Neural cell (in vitro differentiated cells): ENCODE results near the gene CYP4F3.

Experiments
- EP300 ChIP-seq: fragments of 450-650 bp; conservative IDR thresholded peaks from 2 replicates; pipeline ENCODE4 v1.6.1; 2014; ENCODE audit warnings: antibody characterized with exemption, mild to moderate bottlenecking, moderate library complexity; ENCODE audit not compliant: poor library complexity, severe bottlenecking
- EZH2 ChIP-seq: fragments of 200-600, 300-800 bp; shearing (Covaris generic), sonication (generic); IDR thresholded peaks from 2 replicates; pipeline ENCODE4 v1.6.1; 2014; ENCODE audit warnings: antibody characterized with exemption, low read length, borderline replicate concordance, mild to moderate bottlenecking; ENCODE audit not compliant: insufficient read depth, poor library complexity, severe bottlenecking
- MXI1 ChIP-seq: fragments of 450-650 bp; conservative IDR thresholded peaks from 2 replicates; pipeline ENCODE4 v1.6.1; 2014; ENCODE audit warnings: antibody characterized with exemption, mild to moderate bottlenecking; ENCODE audit not compliant: poor library complexity, severe bottlenecking
- POLR2AphosphoS5 ChIP-seq: IDR thresholded peaks from 2 replicates; pipeline ENCODE4 v1.6.1; 2012
- RAD21 ChIP-seq: fragments of 450-650 bp; conservative IDR thresholded peaks from 2 replicates; pipeline ENCODE4 v1.6.1; 2014; ENCODE audit warnings: antibody characterized with exemption, mild to moderate bottlenecking, moderate library complexity
- REST ChIP-seq: IDR thresholded peaks from 2 replicates; pipeline ENCODE4 v1.6.1; 2012; ENCODE audit warnings: borderline replicate concordance
- TAF1 ChIP-seq: IDR thresholded peaks from 2 replicates; pipeline ENCODE4 v1.6.1; 2012; ENCODE audit warnings: low read depth
- TF ChIP-seq, protein P1 (sequence below): fragments of 450-650 bp; IDR thresholded peaks from 2 replicates; pipeline ENCODE4 v1.5.1; 2014; ENCODE audit warnings: antibody characterized with exemption, mild to moderate bottlenecking, moderate library complexity; ENCODE audit not compliant: poor library complexity, severe bottlenecking

DNA sequence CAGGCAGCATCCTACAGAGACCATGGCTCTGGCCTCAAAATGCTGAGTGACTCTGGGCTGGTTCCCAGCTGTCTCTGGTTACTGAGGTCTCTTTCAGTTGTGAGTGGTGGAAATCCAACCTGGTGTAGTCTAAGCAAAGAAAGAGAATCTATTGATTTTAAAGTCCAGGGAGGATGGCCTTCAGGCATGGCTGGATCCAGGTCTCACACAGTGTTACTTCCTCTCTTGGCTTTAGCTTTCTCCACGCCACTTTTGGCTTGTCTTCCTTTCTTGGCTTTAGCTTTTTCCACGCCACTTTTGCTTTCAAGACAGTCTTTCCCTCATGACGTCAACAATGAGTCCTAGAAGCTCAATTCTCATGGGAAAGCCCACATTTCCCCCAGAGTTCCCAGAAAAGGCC is 4.1 kb downstream of the CYP4F3 start:
- TF ChIP-seq EP300 (no peak), MXI1 (no peak), EZH2 (no peak), POLR2AphosphoS5 (no peak), RAD21 (no peak), REST (no peak), TAF1 (no peak)
- TF ChIP-seq, protein P1, sequence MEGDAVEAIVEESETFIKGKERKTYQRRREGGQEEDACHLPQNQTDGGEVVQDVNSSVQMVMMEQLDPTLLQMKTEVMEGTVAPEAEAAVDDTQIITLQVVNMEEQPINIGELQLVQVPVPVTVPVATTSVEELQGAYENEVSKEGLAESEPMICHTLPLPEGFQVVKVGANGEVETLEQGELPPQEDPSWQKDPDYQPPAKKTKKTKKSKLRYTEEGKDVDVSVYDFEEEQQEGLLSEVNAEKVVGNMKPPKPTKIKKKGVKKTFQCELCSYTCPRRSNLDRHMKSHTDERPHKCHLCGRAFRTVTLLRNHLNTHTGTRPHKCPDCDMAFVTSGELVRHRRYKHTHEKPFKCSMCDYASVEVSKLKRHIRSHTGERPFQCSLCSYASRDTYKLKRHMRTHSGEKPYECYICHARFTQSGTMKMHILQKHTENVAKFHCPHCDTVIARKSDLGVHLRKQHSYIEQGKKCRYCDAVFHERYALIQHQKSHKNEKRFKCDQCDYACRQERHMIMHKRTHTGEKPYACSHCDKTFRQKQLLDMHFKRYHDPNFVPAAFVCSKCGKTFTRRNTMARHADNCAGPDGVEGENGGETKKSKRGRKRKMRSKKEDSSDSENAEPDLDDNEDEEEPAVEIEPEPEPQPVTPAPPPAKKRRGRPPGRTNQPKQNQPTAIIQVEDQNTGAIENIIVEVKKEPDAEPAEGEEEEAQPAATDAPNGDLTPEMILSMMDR, result no peak
